ENCODE results near the gene ENOX1.
A peak's percentile ranks its signal among the peaks of the same experiment; 100 is the strongest.
"Not testable (repeated sequence)": the region's sequence is repeated elsewhere in the genome, so short reads cannot be mapped to it uniquely, and the experiment has no call there.

Gene ENOX1
- total RNA-seq = 0 to 0.24 (median 0) reads per million in 18 experiments

DNA sequence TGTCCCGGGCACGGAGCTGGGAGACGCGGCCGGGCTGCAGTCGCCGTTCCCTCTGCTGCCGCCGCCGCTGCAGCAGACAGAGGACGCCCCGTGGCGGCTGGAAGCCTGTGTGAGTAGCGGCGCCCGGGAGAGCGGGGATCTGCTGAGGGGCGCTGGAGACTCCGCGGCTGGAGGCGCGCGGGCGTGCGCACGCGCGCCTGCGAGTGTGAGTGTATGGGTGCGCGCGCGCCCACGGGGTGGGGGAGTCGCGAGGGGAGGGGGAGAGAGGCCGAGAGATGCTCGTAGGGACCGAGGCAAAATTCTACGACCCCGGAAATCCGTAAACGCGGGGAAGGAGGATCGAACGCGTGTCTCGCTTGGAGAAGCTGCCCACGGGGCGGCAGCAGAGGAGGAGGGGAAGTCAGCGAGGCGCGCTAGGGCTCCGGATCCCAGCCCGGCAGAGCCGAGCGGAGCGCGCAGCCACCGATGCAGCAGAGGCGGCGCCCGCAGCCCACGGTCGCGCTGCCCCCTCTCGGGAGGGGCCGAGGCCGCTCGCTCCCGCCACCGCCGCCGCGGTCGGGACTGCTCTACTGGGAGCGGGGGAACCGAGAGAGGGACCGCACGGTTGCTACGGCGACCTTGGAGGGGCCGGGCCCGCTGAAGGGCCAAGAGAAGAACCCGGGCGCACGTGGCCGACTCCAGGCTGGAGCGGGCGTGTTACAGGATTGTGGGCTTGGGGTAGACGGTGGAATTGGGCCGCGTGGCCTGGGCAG, at the start of gene ENOX1:
Gene ENOX1, minus strand, starts transcription at position 207 of the 752 bp plus-strand sequence.
- peak; percentile 18 to 48 for DNase-seq

DNA sequence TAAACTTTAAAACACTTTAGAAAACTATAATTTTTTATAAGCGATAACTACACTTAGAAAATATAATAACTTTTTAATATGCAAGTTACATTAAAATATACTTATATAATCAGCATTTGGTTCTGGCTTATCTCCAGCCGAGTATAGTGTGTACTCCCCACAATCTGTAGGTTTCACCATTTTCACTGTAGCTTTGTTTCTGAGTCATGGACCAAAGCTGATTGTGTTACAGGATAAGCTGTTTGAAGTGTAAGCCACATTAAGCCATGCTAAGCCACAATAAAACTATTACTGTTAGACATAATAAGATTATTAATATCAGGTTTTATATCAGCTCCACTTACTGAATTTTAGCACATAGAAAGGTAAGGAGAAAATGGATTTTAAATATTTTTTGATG, 48.9 kb upstream of the ENOX1 start:
- no peak for DNase-seq

DNA sequence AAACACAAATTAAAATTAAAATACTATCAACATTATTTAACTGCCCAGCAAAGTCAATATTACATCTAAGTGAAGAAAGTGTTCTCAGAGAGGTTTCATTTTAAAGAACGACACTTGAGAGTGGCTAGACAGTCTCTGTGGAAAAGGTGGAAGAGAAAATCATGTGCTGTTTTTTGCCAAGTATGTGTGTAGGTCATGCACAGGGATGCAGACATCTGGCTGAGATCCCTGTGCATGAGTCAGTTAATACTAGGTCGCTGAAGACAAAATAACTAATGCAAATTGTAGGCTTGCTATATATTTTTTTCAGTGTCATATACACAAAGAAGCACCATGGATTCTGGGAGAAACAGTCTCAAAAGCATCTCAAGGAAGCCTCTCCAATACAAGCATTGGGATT, 44.3 kb upstream of the ENOX1 start:
- no peak for DNase-seq

DNA sequence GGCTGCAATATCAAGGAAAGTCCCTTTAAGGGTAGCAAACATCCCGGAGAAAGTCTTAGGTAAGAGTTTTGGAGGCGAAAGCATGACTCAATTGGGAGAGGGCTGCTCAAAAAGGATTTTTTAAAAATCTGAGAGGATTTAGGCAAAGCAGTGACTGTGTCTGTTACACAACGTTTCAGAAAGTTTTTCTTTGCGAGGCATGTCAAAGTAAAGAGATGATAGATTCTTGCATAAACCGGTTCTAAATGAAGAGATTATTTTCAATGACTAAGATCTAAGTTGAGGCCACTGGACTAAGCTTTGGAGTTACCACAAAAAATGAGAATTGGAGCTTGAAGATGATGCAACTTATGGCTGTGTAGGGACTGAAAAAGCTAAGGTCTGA, 43.7 kb upstream of the ENOX1 start:
- peak; percentile 57 to 81 for DNase-seq

DNA sequence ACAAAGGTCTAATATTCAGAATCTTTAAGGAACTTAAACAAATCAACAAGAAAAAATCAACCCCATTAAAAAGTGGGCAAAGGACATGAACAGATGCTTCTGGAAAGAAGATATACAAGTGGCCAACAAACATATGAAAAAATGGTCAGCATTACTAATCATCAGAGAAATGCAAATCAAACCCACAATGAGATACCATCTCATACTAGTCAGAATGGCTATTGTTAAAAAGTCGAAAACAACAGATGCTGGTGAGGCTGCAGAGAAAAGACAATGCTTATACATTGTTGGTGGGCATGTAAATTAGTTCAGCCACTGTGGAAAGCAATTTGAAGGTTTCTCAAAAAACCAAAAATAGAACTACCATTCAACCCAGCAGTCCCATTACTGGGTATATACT, 37.9 kb upstream of the ENOX1 start:
- not testable (repeated sequence) for DNase-seq

DNA sequence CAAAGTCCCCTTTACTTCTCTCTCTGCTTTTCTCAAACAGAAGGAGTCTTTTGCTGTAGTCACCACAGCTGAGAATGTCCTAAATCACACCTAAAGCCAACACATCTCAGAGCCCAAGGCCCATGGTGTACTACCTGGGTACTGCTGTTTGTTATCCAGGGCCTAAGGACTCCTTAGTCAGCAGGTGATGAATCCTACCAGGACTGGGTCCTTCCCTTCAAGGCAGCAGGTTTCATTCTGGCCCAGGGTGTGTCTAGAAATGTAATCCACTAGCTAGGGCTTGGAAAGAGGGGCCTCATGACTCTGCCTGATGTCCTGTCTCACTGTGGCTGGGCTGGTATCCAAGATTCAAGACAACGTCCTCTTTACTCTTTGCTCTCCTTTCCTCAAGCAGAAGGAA, 36.2 kb upstream of the ENOX1 start:
- DNase-seq = no peak

DNA sequence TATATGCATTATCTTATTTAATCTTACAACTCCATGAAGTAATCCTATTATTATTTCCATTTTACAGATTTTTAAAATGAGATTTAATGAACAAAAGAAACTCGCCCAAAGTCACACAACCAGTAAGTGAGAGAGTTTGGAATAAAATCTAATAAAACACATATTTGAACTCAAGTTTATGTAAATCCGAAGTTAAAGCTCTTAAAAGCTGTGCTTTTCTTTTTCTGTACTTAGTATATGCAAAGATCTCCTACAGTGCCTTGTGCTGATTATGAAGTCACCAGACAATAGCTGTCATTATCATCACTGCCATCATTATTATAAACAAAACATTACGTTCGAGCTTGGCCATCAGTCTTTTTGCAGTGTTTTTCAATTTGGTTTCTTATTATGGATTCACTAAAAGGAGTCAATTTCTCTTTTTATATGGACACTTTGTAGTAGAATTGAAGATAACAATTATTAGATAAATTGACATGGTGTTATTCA, 29.7 kb upstream of the ENOX1 start:
- no peak for DNase-seq

DNA sequence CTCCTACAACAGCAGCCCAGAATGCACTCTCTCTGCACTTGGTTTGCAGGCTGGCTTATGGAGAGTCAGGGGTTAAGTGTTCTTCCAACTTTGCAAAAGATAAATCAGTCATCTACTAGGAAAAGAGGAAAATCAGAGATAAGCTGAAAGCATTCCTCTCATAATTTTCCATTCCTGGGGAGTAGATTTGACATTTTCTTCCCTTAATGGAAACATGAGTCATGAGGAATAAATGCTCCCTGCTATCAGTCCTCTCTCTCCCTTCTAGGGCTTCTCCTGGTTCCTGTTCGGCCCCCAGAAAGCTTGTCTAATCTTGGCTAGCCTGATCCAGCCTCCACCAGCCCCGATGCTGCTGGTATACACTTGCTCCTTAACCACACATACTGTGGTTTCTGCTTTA, 28.4 kb upstream of the ENOX1 start:
- DNase-seq = no peak

DNA sequence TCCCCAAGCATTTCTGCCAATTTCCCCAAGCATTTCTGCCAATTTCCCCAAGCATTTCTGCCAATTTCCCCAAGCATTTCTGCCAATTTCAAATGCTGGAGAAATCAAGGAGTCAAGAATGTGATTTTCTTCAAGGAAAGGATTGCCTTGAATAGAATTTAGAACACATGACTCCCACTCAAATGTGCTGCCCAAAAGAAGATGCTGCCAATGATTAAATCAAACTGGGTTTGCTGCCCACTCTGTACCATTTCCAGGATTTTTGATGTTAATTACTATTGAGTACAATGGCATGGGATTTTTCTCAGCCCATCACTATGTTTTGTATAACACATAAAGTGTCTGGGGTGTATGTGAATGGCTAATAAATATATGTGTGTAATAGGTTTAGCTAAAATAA, 21.9 kb upstream of the ENOX1 start:
- no peak for DNase-seq

DNA sequence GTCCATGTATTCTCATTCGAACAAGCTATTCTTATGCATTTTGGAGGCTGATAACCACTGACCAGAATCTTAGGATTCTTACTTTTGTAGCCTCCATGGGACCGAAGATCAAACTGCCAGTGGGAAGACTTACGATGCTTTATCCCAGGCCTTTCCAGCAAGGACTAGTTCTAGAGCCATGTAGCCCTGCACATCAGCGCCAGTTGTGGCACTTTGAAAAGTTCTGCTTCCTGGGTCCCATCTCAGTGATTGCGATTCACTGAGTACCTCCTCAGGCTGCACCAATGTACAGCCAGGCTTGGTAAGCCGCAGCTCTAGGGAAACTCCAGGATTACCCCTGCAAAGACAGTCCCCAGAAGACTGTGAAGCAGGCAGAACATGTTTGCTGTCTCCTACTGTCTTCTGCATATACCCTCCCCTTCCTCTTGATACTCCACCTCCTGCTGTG, 18.9 kb upstream of the ENOX1 start:
- DNase-seq = no peak

DNA sequence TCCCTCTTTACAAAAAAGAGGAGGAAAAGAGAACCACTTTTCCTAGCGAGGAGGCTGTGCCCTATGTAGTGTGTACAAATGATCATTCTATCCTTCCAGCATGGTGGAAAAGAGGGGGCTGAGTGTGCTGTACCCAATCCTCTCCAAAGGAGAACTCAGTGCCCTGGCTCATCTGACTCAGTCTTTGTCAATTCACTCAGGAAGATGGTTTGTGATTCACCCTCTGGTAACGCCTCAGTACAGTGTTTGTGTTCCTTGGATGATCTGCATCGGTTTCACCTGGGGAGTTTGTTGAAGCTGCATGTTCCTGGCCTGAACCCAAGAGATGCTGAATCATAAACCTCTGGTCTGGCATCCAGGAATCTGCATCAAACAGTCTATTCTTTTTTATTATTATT, 18.3 kb upstream of the ENOX1 start:
- DNase-seq = peak; percentile 23 to 32

DNA sequence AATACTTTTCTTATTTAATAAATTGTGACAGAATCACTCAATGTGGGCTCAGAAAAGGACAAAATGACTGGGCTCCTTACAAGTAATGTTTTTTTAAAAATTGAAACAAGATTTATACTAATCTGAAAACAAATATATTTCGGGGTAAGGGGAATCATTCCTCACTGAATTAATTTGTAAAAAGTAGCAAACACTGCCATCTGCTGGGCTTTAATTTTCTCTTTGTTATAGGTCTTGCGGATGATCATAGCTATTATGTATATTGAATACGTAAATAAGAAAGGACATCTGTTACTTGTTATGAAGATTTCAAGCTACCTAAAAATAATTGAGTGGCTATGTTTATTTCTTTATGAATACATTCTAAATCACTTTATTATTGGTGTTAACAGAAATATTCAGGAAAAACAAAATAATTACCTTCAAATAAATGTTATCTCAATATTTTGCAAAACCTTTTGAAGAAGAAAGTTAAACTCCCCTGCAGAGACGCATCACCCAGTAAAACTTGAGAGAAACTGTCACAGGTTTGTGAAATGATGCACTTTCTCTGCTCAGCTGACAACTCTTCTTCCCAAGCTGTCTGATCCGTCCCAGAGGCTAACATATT, 17.8 kb upstream of the ENOX1 start:
- peak; percentile 41 to 78 for DNase-seq

DNA sequence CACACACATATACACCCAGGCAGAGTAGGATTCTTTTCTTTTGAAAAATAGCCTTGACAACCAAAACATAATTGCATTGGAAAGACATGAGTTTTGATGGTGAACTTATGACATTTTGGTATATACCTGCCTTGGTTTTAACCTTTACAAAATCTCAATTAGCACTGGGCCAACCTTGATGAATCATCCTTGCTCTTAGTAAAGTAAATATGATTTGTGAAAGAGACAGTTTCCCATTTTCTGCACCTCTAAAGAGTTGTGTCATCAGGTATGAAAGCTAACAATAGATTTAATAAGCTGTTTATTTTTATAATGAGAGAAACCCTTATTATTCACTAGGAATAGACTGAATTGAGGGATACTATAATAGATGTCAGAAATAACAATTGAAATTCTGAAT, 15.7 kb upstream of the ENOX1 start:
- no peak for DNase-seq

DNA sequence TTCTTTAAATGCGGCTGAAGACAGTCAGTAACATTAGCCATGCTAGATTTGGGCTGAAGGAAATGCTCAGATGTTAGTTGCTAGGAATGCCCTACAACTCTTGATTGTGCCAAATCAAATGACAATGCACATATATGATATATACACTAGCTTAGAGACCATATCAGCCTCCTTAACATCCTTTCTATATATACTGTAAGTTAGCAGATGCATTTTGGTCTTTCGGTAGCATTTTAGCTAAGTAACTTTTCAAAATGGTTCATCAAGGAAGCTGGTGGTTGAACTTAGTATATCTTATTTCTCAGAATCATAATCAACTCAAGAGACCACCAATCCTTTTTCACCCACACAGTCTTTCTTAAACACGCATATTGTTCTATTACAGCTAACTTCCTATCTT, 14.1 kb upstream of the ENOX1 start:
- no peak for DNase-seq

DNA sequence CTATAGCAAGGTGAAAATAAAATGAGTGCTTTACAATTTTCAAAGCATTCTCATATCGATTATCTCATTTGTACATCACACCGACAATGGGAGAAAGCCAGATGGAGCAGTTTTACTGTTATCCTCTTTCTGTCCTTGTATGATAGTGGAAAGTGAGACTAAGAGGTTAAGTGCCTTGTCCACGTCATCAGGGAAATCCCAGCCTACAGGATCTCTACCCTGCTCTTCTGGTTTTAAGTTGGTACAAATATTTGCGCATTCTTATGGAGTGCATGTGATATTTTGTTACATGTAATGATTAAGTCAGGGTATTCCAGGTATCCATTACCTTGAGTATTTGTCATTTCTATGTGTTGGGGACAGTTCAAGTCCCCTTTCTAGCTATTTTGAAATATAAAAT, 12.4 kb upstream of the ENOX1 start:
- no peak for DNase-seq

DNA sequence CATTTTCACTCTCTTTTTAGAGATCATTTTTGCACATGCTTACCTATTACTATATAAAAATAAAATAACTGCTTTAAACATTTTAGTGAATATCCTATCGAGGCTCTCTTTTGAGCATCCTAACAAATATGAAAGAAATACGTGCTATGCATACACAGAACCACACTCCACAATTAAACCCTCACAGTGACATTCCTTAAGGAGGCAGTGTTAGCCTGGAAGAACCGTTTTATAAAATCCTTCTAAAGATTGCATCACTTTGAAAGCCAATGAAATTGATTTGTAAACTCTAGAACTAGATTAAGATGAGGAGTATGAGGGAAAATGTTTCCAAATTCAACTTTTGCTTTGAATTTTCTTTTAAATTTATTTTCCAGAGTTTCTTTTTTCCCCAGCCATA, 11.1 kb upstream of the ENOX1 start:
- DNase-seq = no peak

DNA sequence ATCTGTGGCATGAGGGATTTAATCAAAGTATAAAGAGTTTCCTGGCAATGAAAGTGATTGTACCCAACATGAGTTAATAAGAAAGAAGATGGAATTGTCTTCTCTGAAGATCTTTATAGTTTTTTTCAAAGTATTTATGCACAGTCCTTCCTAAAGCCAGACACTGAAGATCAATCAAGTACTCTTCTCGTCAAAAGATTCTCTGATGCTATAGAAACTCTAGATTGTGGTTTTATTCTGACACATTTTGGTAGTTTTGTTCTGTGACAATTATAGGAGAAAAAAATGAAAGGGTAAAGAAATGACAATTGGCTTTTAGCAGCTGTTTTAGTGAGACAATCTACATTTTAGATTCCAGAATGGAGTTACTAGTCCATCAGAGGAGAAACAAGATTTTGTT, 10.4 kb upstream of the ENOX1 start:
- no peak for DNase-seq

DNA sequence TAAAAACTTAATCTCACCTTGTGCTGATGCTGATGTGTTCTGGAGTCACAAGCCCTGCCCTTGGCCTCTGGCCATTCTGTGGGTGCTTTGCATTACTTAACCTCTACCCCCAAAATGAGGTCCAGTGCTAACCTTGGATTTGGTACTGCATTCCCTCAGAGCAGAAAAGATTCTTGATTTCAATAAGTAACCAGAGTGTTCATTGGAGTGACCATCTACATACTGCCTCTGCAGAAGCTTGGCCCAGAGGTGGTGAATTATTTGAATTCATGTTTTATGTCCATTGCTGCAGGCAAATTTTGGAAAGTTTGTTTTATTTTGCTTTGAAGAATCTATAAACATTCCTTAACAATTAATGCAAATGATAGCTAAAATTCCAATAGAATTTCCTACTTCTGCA, 7.6 kb upstream of the ENOX1 start:
- DNase-seq = no peak

DNA sequence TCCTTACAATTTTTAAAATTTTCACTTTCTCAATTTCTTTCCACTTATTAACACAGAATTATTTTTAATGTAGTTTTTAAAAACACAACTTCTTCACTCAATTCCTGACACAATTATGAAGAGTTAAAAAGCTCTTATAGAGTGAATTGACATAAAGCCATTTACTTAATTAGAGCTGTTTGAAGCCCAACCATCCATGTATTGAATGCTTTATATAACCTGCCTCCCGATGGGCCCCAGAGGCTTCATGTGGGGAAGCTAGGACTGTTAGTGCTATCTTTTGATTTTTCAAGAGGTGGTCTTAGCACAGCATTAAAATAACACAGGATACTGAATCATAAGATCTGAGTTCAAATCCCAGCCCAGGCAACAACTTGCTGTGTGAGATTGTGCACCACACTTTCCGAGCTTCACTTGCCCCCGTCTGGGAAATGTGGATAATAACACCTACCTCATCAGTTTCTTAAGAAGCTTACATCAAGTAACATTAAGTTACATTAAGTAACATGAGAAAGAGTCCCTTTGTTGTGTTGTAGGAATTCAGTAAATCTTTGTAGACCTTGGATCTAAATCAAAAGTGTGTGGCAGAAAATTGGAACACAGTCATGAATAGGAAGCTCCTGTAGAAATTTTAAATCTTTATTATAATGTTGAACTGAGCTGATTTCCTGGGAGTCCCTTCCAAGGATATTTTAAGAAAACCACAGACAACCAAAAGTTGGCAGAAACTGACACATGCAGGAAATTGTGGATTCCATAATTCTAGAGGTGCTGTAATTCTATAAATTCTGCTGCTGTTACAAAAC, 5.5 kb upstream of the ENOX1 start:
- no peak for DNase-seq

DNA sequence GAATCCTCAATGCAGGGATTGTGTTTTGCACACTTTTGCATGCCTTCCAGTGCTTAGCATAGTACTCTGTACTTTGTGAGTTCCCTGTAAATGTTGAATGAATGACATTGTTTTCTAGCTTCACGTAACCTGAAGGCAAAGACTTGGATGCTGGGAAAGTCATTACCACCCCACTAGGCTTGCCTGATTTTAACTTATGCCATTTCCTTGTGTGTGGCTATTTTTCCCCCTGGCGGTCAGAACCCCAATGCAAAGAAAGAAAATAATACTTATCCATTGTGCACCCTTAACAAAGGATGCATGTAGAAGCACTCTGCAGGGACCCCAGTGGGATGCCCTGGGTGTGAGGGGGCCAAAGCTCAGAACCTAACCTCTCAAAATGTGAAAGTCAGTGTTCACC, 1.2 kb upstream of the ENOX1 start:
- no peak for DNase-seq

DNA sequence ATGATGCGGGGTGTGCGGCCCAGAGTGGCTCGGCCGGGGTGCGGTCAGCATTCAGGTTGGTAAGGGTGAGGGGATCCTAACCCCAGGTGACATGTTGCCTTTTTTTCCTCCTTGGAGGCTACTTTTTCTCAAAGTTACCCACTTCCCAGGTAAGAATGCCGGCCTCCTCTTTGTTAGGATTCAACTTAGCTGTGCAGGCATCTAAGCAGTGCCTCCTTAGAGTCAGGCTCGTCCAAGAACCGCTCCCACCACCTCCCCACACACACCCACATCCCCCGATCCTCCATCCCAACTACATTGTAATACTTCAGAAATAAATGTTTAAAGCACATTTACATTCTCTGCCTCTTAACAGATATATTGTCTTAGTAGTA, 733 bp upstream of the ENOX1 start:
- DNase-seq = no peak

DNA sequence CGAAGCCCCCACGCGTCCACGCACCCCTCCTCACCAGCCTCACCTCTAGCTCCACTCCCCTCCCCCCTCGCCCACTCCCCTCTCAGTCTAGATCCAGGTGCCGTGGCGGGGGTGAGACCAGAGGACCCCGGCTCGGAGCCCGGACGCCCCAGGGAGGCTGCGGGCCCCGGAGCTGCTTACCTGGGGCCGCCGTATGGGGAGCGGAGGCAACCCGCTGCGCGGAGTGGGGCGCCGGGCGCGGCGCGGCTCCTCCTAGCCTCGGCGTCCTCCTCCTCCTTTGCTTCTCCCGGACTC, 353 bp downstream of the ENOX1 start:
- DNase-seq = no peak

DNA sequence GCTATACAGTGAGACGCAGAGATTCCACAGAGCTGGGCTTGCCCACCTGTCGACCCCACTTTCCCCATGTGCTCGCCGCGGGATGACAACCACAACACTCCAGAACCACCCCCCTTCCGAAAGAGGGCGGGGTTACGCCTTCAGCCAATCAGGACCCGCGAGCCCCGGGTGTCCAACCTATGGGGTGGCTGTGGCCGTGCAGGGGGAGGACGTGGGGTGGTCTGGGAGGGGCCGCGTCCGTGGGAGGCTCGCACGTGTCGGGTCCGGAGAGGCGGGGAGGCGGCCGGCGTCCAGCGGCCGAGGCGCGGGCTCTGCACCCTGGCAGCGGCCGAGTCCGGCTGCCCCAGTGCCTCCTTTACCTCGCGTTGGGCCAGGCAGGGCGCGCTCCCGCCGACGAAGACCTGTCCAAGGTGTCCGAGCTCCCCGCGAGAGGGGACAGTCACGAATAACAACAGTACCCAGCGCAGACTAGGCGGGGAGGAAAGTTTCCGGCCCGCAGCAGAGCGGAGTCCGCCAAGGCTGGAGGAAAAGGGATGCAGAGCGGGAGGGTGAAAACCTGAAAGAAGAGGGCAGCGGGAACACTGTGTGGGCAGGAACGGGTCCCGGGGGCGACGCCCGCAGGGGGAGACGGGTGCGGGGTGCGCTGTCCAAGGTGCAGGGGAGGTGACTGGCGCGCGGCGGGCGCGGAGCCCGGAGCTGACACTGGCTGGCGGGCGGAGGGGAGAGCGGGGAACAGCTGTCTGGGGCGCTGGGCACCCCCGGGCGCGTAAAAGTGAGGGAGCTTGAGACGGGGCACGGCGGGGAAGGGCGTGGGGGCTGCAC, 911 bp downstream of the ENOX1 start:
- no peak for DNase-seq
